IMR-90 (cell line): Measurements from ENCODE around the gene NPB. TPM values are rescaled to one million over a fixed set of nuclear protein-coding genes. Genes with fewer than 3 reads are reported as not detected.
A peak's percentile ranks its signal among the peaks of the same experiment; 100 is the strongest.

Experiments used
- FOS ChIP-seq: fragments of 150-350 bp; IDR thresholded peaks from 2 replicates; pipeline ENCODE4 v1.6.1; 2016; ENCODE audit warnings: low read depth, low read length
- MAFK ChIP-seq: IDR thresholded peaks from 2 replicates; pipeline ENCODE4 v1.6.1; 2012; ENCODE audit warnings: low read depth, low read length, improper control_type of control experiment
- MXI1 ChIP-seq: IDR thresholded peaks from 2 replicates; pipeline ENCODE4 v1.6.1; 2012; ENCODE audit warnings: low read depth, mild to moderate bottlenecking, low read length, moderate library complexity, borderline replicate concordance
- polyA plus RNA-seq, 3 experiments: library from polyadenylated mRNA; depleted of rRNA; stranded (reverse); fragments of >200 nt; gene quantifications; 2 replicates each; pipeline ENCODE4 v1.2.3, GENCODE V29; 2012; ENCODE audit warnings: low replicate concordance in 1 of 3
- total RNA-seq: library from RNA; depleted of rRNA; stranded (reverse); fragments of >200 nt; gene quantifications from 2 replicates; pipeline ENCODE4 v1.2.3, GENCODE V29; 2012

The NPB gene
- total and polyA plus RNA-seq, 2 of the 4 experiments (the other 2 are of a cell fraction): 0.51 TPM; not detected in 1

DNA sequence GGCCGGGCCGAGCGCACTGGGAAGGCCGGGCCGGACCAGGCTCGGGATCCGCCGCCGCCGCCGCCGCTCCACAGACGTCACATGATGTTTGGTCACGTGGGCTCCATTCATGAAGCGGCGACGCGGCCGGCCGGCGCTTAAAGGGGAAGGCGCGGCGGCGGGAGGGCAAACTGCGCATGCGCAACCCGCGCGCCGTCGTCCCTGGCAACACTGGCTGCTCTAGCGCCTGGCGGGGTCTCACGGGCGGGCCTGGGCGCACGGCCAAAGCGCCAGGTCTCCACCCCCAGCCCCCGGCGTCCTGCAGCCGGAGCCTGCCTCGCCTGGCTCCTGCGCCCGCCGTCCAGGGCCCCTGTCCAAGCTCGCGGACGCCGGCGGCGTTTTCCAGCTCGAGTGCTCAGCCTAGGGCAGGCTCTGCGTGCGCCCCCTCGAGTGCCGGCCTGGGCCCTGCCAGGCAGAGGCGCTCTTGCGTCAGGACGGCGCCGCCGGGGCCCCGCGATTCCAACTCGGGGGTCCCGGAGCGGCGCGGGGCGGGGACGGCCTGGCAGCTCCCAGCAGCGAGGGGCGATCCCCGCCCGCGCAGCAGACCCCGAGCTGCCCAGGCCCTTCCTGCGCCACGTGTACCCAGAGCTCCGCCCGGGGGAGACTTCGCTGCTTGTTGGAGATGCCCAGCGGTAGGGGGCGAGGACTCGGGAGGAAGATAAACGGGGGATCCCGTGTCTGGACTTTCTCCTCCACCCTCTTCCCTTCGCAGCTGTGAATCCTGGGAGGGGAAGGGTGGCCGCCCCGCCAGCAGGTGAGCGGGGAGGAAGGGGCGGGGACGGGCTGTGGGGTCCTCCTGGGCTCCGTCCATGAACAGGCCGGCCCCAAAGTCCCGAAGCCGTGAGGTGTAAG, 25.9 kb downstream of the NPB start, which contains the start of gene MAFG (continued):
- TF ChIP-seq MAFK (no peak), FOS (0 out of 2 replicates have a peak, but pooled peaks have one; percentile 23), MXI1 (peak; percentile 40; the same call in 1 of the 2 replicates)
